IMR-90 (cell line): Measurements from ENCODE around the gene OR2L2. TPM values are rescaled to one million over a fixed set of nuclear protein-coding genes. Genes with fewer than 3 reads are reported as not detected.

ENCODE experiments used
- ATAC-seq: fragments of 200-7000 bp; cut with Tn5 transposase; 2 replicates; pipeline ENCODE4 v1.9.1; 2020; ENCODE audit warnings: low read depth, mild to moderate bottlenecking, moderate library complexity
- BruUV-seq: library from RNA; stranded (reverse); fragments of 400-500 nt; replicated peaks from 2 replicates; lab custom pipeline; 2021; lab: Mats Ljungman, UMichigan
- CTCF ChIA-PET: fragments of 300-600 bp; formaldehyde crosslinking; extraction: SDS; loops from one replicate; lab custom pipeline; 2021; ENCODE audit warnings: antibody characterized with exemption; lab: Yijun Ruan, JAX
- POLR2A ChIA-PET: fragments of 300-600 bp; sonication (Branson Sonifier 250); formaldehyde crosslinking; loops from one replicate; lab custom pipeline; 2022; ENCODE audit warnings: antibody characterized with exemption; ENCODE audit not compliant: unreplicated experiment; lab: Charles Lee
- DNase-seq: peaks from one replicate; pipeline ENCODE4 v3.0.0; 2013
- H2AFZ ChIP-seq: replicated peaks from 2 replicates; pipeline ENCODE3; 2013; ENCODE audit warnings: low read length, mild to moderate bottlenecking; ENCODE audit not compliant: poor library complexity
- H2AK5ac ChIP-seq: 2 replicates; pipeline ENCODE4 v1.6.1; 2013; ENCODE audit warnings: low read depth, low read length, inconsistent platforms
- H2AK9ac ChIP-seq: replicated peaks from 2 replicates; pipeline ENCODE3; 2013; ENCODE audit warnings: mild to moderate bottlenecking, low read depth, low read length, moderate library complexity; ENCODE audit not compliant: poor library complexity
- H2BK120ac ChIP-seq: 2 replicates; pipeline ENCODE4 v1.6.1; 2013; ENCODE audit warnings: low read depth, low read length, inconsistent platforms
- H2BK15ac ChIP-seq: 3 replicates; pipeline ENCODE4 v1.6.1; 2013; ENCODE audit warnings: low read depth, low read length, inconsistent platforms
- H2BK20ac ChIP-seq: 2 replicates; pipeline ENCODE4 v1.6.1; 2013; ENCODE audit warnings: low read depth, mild to moderate bottlenecking, inconsistent platforms, low read length, moderate library complexity
- H2BK5ac ChIP-seq: 2 replicates; pipeline ENCODE4 v1.6.1; 2013; ENCODE audit warnings: mild to moderate bottlenecking, low read depth, low read length, inconsistent platforms; ENCODE audit not compliant: poor library complexity, severe bottlenecking
- H3K14ac ChIP-seq: replicated peaks from 2 replicates; pipeline ENCODE4 v1.6.1; 2013; ENCODE audit warnings: low read depth, low read length, inconsistent platforms
- H3K18ac ChIP-seq: 2 replicates; pipeline ENCODE4 v1.6.1; 2013; ENCODE audit warnings: low read depth, low read length, control low read depth
- H3K23ac ChIP-seq: 2 replicates; pipeline ENCODE4 v1.6.1; 2013; ENCODE audit warnings: low read depth, low read length, inconsistent platforms
- H3K27ac ChIP-seq: 2 replicates; pipeline ENCODE4 v1.5.1; 2013; ENCODE audit warnings: mild to moderate bottlenecking, control low read depth, low read length; ENCODE audit not compliant: insufficient read depth
- H3K27me3 ChIP-seq: 2 replicates; pipeline ENCODE4 v1.6.1; 2013; ENCODE audit warnings: low read length; ENCODE audit not compliant: control insufficient read depth, insufficient read depth
- H3K36me3 ChIP-seq: 2 replicates; pipeline ENCODE4 v1.6.1; 2013; ENCODE audit warnings: low read length, mixed read lengths; ENCODE audit not compliant: control insufficient read depth, insufficient read depth
- H3K4ac ChIP-seq: 2 replicates; pipeline ENCODE4 v1.6.1; 2013; ENCODE audit warnings: low read depth, low read length, inconsistent platforms
- H3K4me1 ChIP-seq: 2 replicates; pipeline ENCODE4 v1.6.1; 2013; ENCODE audit warnings: low read length, mixed read lengths; ENCODE audit not compliant: control insufficient read depth, insufficient read depth
- H3K4me2 ChIP-seq: 2 replicates; pipeline ENCODE4 v1.6.1; 2013; ENCODE audit warnings: low read depth, mild to moderate bottlenecking, control low read depth, low read length, moderate library complexity
- H3K4me3 ChIP-seq: 2 replicates; pipeline ENCODE4 v1.5.1; 2013; ENCODE audit warnings: low read depth, mild to moderate bottlenecking, control low read depth, low read length, moderate library complexity; ENCODE audit not compliant: insufficient read depth
- H3K56ac ChIP-seq: 2 replicates; pipeline ENCODE4 v1.6.1; 2013; ENCODE audit warnings: low read length, inconsistent platforms; ENCODE audit not compliant: insufficient read depth; ENCODE audit errors: extremely low read depth
- H3K79me1 ChIP-seq, 2 experiments: 2 replicates each; pipeline ENCODE4 v1.6.1; 2013; ENCODE audit warnings: low read length in 2 of 2, inconsistent platforms in 1 of 2, low read depth in 1 of 2
- H3K9ac ChIP-seq: 2 replicates; pipeline ENCODE4 v1.6.1; 2013; ENCODE audit warnings: low read depth, low read length, control low read depth
- H3K9me1 ChIP-seq: 2 replicates; pipeline ENCODE4 v1.6.1; 2013; ENCODE audit warnings: low read length, inconsistent platforms; ENCODE audit not compliant: insufficient read depth
- H3K9me3 ChIP-seq: 2 replicates; pipeline ENCODE4 v1.6.1; 2013; ENCODE audit warnings: low read length; ENCODE audit not compliant: control insufficient read depth, insufficient read depth
- H4K20me1 ChIP-seq: 2 replicates; pipeline ENCODE4 v1.6.1; 2013; ENCODE audit warnings: low read length, inconsistent platforms; ENCODE audit not compliant: insufficient read depth
- H4K5ac ChIP-seq: 2 replicates; pipeline ENCODE4 v1.6.1; 2013; ENCODE audit warnings: mild to moderate bottlenecking, low read depth, low read length, control low read depth
- H4K8ac ChIP-seq, 2 experiments: 2 replicates each; pipeline ENCODE4 v1.6.1; 2013; ENCODE audit warnings: low read depth in 2 of 2, low read length in 2 of 2, control low read depth in 1 of 2, inconsistent platforms in 1 of 2
- H4K91ac ChIP-seq: 2 replicates; pipeline ENCODE4 v1.6.1; 2013; ENCODE audit warnings: low read depth, low read length, inconsistent platforms; ENCODE audit not compliant: insufficient read depth
- BHLHE40 ChIP-seq: fragments of 150-350 bp; IDR thresholded peaks from 2 replicates; pipeline ENCODE4 v1.6.1; 2016; ENCODE audit warnings: mild to moderate bottlenecking, low read depth, low read length
- CEBPB ChIP-seq: IDR thresholded peaks from 2 replicates; pipeline ENCODE4 v1.6.1; 2012; ENCODE audit warnings: low read depth, low read length, improper control_type of control experiment
- CHD1 ChIP-seq: IDR thresholded peaks from 2 replicates; pipeline ENCODE4 v1.6.1; 2012; ENCODE audit warnings: low read depth, low read length, improper control_type of control experiment
- CTCF ChIP-seq: conservative IDR thresholded peaks from 2 replicates; pipeline ENCODE4 v1.5.1; 2012; ENCODE audit warnings: mild to moderate bottlenecking, low read depth, low read length, improper control_type of control experiment
- ELK1 ChIP-seq: fragments of 150-350 bp; IDR thresholded peaks from 2 replicates; pipeline ENCODE4 v1.6.1; 2016; ENCODE audit warnings: low read depth, mild to moderate bottlenecking, low read length, moderate library complexity, borderline replicate concordance
- FOS ChIP-seq: fragments of 150-350 bp; IDR thresholded peaks from 2 replicates; pipeline ENCODE4 v1.6.1; 2016; ENCODE audit warnings: low read depth, low read length
- MAFK ChIP-seq: IDR thresholded peaks from 2 replicates; pipeline ENCODE4 v1.6.1; 2012; ENCODE audit warnings: low read depth, low read length, improper control_type of control experiment
- MAZ ChIP-seq: IDR thresholded peaks from 2 replicates; pipeline ENCODE4 v1.6.1; 2012; ENCODE audit warnings: low read depth, mild to moderate bottlenecking, low read length, improper control_type of control experiment, moderate library complexity, borderline replicate concordance
- MXI1 ChIP-seq: IDR thresholded peaks from 2 replicates; pipeline ENCODE4 v1.6.1; 2012; ENCODE audit warnings: low read depth, mild to moderate bottlenecking, low read length, moderate library complexity, borderline replicate concordance
- NFE2L2 ChIP-seq: fragments of 150-350 bp; IDR thresholded peaks from 2 replicates; pipeline ENCODE4 v1.6.1; 2016; ENCODE audit warnings: low read depth, mild to moderate bottlenecking, low read length
- POLR2A ChIP-seq: IDR thresholded peaks from 2 replicates; pipeline ENCODE4 v1.6.1; 2012; ENCODE audit warnings: mild to moderate bottlenecking, low read depth, low read length
- RAD21 ChIP-seq: IDR thresholded peaks from 2 replicates; pipeline ENCODE4 v1.6.1; 2012; ENCODE audit warnings: low read length, improper control_type of control experiment
- RCOR1 ChIP-seq: IDR thresholded peaks from 2 replicates; pipeline ENCODE4 v1.6.1; 2012; ENCODE audit warnings: mild to moderate bottlenecking, low read length, improper control_type of control experiment; ENCODE audit not compliant: insufficient replicate concordance
- RFX5 ChIP-seq: IDR thresholded peaks from 2 replicates; pipeline ENCODE4 v1.8.0; 2012; ENCODE audit warnings: low read depth, mild to moderate bottlenecking, low read length, moderate library complexity
- SMC3 ChIP-seq: fragments of 150-350 bp; IDR thresholded peaks from 2 replicates; pipeline ENCODE4 v1.6.1; 2016; ENCODE audit warnings: low read depth, mild to moderate bottlenecking, antibody characterized with exemption, low read length, moderate library complexity
- USF2 ChIP-seq: fragments of 150-350 bp; IDR thresholded peaks from 2 replicates; pipeline ENCODE4 v1.6.1; 2017; ENCODE audit warnings: mild to moderate bottlenecking, antibody characterized with exemption, low read length, low read depth
- WGBS, 2 experiments: methylation state at CpG; one replicate each; pipeline versions ENCODE4 v1.1.5 to v1.1.7; 2013; ENCODE audit warnings: missing lambda C conversion rate in 2 of 2; ENCODE audit not compliant: insufficient read length in 1 of 2; ENCODE audit errors: extremely low coverage in 2 of 2; 5-methylcytosine and 5-hydroxymethylcytosine counted together
- dilution Hi-C: fragments of 300-500 bp; cut with HindIII; formaldehyde crosslinking; loops from one replicate; pipeline ENCODE4 v1.14.3; 2018; ENCODE audit warnings: low sequenced_read_pairs; ENCODE audit not compliant: unreplicated experiment
- in situ Hi-C: fragments of 300-500 bp; cut with MboI; formaldehyde crosslinking; loops from 3 replicates; pipeline ENCODE4 v1.14.3; 2019; ENCODE audit warnings: low sequenced_read_pairs, inconsistent platforms, mixed read lengths
- intact Hi-C: fragments of 100-400 bp; cut with micrococcal nuclease; formaldehyde crosslinking; loops from 2 replicates; pipeline ENCODE4 v1.10.0; 2022
- polyA plus RNA-seq, 3 experiments: library from polyadenylated mRNA; depleted of rRNA; stranded (reverse); fragments of >200 nt; gene quantifications; 2 replicates each; pipeline ENCODE4 v1.2.3, GENCODE V29; 2012; ENCODE audit warnings: low replicate concordance in 1 of 3
- total RNA-seq: library from RNA; depleted of rRNA; stranded (reverse); fragments of >200 nt; gene quantifications from 2 replicates; pipeline ENCODE4 v1.2.3, GENCODE V29; 2012

The OR2L2 gene
- total and polyA plus RNA-seq, 2 of the 4 experiments (the other 2 are of a cell fraction), result not detected

GRCh38 chr1:248055261-248055660 lies 25.4 kb downstream of the OR2L2 start:
- no peak overlapping the region for H2AK5ac ChIP-seq

More at GRCh38 chr1:248055261-248055660, 25.4 kb downstream of the OR2L2 start:
- H3K56ac ChIP-seq, result no peak overlapping the region
- H3K27me3 ChIP-seq, result no peaks in the 10 kb centered on the region
- no peak overlapping the region for H2BK5ac ChIP-seq
- H3K27ac ChIP-seq, result no peak overlapping the region
- no TSS peak for BruUV-seq
- H3K4me1 ChIP-seq, result no peaks in the 10 kb centered on the region
- no peak overlapping the region for H3K9ac ChIP-seq
- H2BK15ac ChIP-seq, result no peak overlapping the region
- no peaks in the 10 kb centered on the region for H3K9me1 ChIP-seq
- no peaks in the 10 kb centered on the region for H3K36me3 ChIP-seq
- POLR2A ChIA-PET, result no interaction called here
- H4K91ac ChIP-seq, result no peak overlapping the region
- ATAC-seq (no peak), DNase-seq (no peak)
- no CpG with 5 or more reads among the region's 2 CpGs for WGBS, 2 experiments
- intact Hi-C loops (no loop called here), in situ Hi-C loops (no loop called here), dilution Hi-C loops (no loop called here)
- no peaks in the 10 kb centered on the region for H3K79me1 ChIP-seq
- no peak overlapping the region for H2AFZ ChIP-seq
- H2AK9ac ChIP-seq, result no peak overlapping the region
- peaks cover 9% of the 10 kb centered on the region; the same call in 1 of the 2 replicates for H3K9me3 ChIP-seq
- H3K4me2 ChIP-seq, result no peak overlapping the region
- H3K18ac ChIP-seq, result no peak overlapping the region
- no peak overlapping the region for H4K8ac ChIP-seq
- no peak overlapping the region for H3K14ac ChIP-seq
- H3K4me3 ChIP-seq, result no peak overlapping the region
- no peak overlapping the region for H2BK120ac ChIP-seq
- H3K4ac ChIP-seq, result no peak overlapping the region
- no peak overlapping the region for H4K5ac ChIP-seq
- CTCF ChIA-PET, result no interaction called here
- H2BK20ac ChIP-seq, result no peak overlapping the region
- TF ChIP-seq FOS, result no peak
- no peak for TF ChIP-seq RCOR1
- no peak for TF ChIP-seq CHD1
- no peak for TF ChIP-seq RAD21
- no peak for TF ChIP-seq BHLHE40
- no peak for TF ChIP-seq ELK1
- no peak for TF ChIP-seq CEBPB
- TF ChIP-seq POLR2A, result no peak
- TF ChIP-seq USF2, result no peak
- no peak for TF ChIP-seq MAFK
- no peak for TF ChIP-seq NFE2L2
- TF ChIP-seq CTCF, result no peak
- no peak for TF ChIP-seq MXI1
- no peak for TF ChIP-seq RFX5
- no peak for TF ChIP-seq MAZ
- no peak for TF ChIP-seq SMC3
- H4K20me1 ChIP-seq, result no peaks in the 10 kb centered on the region
- no peak overlapping the region for H3K23ac ChIP-seq
